Activated naive CD8-positive, alpha-beta T cell treated with anti-CD3 and anti-CD28 coated beads, Interleukin-2, amount 50 U/mL, for 24 hours (primary cell): Measurements from ENCODE around the gene IP6K1.
"Not testable (repeated sequence)": the region's sequence is repeated elsewhere in the genome, so short reads cannot be mapped to it uniquely, and the experiment has no call there.

Experiments used
- ATAC-seq: fragments of 150-1000 bp; cut with Tn5 transposase; one replicate; pipeline ENCODE4 v1.10.0; 2021
- DNase-seq: peaks from one replicate; pipeline ENCODE4 v3.0.0; 2021
- H3K27ac Mint-ChIP-seq: one replicate; pipeline ENCODE4 v1.8.0; 2021; ENCODE audit warnings: mild to moderate bottlenecking, mixed read lengths
- H3K27me3 Mint-ChIP-seq: one replicate; pipeline ENCODE4 v1.8.0; 2021; ENCODE audit warnings: mixed read lengths
- H3K36me3 Mint-ChIP-seq: one replicate; pipeline ENCODE4 v1.8.0; 2021; ENCODE audit warnings: low read depth, mixed read lengths
- H3K4me1 Mint-ChIP-seq: one replicate; pipeline ENCODE4 v1.8.0; 2021; ENCODE audit warnings: mixed read lengths
- H3K4me3 Mint-ChIP-seq: one replicate; pipeline ENCODE4 v1.8.0; 2021; ENCODE audit warnings: mild to moderate bottlenecking, moderate library complexity, mixed read lengths
- H3K9me3 Mint-ChIP-seq: one replicate; pipeline ENCODE4 v1.8.0; 2021; ENCODE audit warnings: mixed read lengths

The IP6K1 gene

GRCh38 chr3:49690856-49691255 lies 95.5 kb downstream of the IP6K1 start:
- not testable (repeated sequence) for DNase-seq, H3K27me3 Mint-ChIP-seq, ATAC-seq, H3K36me3 Mint-ChIP-seq, H3K9me3 Mint-ChIP-seq, H3K27ac Mint-ChIP-seq
- Mint-ChIP-seq H3K4me1 (peaks cover 38% of the 10 kb centered on the region), H3K4me3 (peak overlapping the region; percentile 96)

DNA sequence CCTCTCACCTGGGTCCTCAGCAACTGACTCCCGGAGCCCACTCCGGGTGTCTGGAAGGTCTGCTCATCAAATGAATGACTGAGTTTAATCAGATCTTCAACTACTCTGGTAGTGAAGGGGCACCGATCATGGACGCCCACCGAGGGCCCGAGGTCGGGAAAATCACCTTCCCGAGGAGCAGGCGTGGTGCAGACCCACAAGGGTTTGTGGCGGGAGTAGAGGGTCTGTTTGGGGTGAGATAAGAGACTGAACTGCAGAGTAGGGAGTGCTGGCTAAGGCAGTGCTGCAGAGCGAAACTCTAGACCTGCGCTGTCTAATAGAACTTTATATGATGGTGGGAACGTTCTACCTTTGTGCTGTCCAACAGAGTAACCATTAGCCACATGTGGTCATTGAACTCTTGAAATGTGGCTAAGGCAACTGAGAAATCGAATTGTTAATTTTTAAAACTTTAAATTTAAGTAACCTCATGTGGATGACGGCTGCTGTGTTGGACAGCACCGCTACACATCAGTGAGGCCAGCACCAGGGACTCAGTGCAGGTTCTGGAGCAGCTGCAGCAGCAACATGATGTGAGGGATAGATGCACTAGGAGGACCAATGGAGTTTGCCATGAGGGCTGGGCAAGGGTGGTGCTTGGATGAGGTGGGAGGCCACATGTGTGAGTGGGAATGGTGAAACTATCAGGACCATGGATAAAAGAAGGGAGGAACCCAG lies 96.3 kb downstream of the IP6K1 start:
- Mint-ChIP-seq H3K4me3 (peak overlapping the region; percentile 96), H3K27ac (peak overlapping the region; percentile 95), H3K4me1 (peaks cover 40% of the 10 kb centered on the region)
- not testable (repeated sequence) for DNase-seq, H3K9me3 Mint-ChIP-seq, H3K27me3 Mint-ChIP-seq, H3K36me3 Mint-ChIP-seq, ATAC-seq

GRCh38 chr3:49689046-49689907 lies 97.1 kb downstream of the IP6K1 start, which contains the start of the genes MST1 and RNF123:
Gene MST1, minus strand, starts transcription at chr3:49689474. Its CDS starts 783 bp downstream, at chr3:49688691.
Gene RNF123, plus strand, starts transcription at chr3:49689557. Its CDS starts 1,609 bp downstream, at chr3:49691166.
- peaks cover 40% of the 10 kb centered on the region for H3K4me1 Mint-ChIP-seq
- ATAC-seq: peak; percentile 64

GRCh38 chr3:49688338-49689045 lies 97.8 kb downstream of the IP6K1 start:
- Mint-ChIP-seq H3K27ac (peak overlapping the region; percentile 95), H3K4me3 (peak overlapping the region; percentile 96), H3K4me1 (peaks cover 40% of the 10 kb centered on the region)
- not testable (repeated sequence) for ATAC-seq, H3K36me3 Mint-ChIP-seq, H3K9me3 Mint-ChIP-seq, DNase-seq, H3K27me3 Mint-ChIP-seq

More at GRCh38 chr3:49689046-49689907, 97.1 kb downstream of the IP6K1 start, which contains the start of the genes MST1 and RNF123:
- H3K36me3 Mint-ChIP-seq: peaks cover 6% of the 10 kb centered on the region
- DNase-seq: peak; percentile 96
- H3K9me3 Mint-ChIP-seq: no peaks in the 10 kb centered on the region
- H3K4me3 Mint-ChIP-seq: peak within 1 kb of the TSS; percentile 96
- H3K27ac Mint-ChIP-seq: peak within 1 kb of the TSS; percentile 95
- H3K27me3 Mint-ChIP-seq: no peaks in the 10 kb centered on the region

DNA sequence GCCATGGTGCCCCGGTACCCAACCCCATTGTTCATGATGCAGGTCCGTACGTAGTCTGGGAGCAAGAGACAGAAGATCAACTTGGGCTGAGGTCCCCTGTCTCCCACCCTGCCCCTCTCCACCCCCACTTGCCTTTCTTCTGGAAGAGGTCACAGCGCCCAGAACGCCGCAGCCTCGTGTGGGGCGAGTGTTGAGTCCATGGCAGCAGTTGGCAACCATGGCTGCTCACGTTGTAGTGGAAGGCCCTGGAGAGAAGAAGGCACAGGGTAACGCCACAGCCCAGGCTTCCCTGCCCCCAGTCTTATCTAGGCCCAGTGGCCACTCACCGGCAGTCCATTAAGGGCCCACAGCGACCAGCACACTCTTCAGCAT lies 98.9 kb downstream of the IP6K1 start:
- not testable (repeated sequence) for H3K27ac Mint-ChIP-seq, H3K27me3 Mint-ChIP-seq, DNase-seq, H3K36me3 Mint-ChIP-seq, ATAC-seq, H3K9me3 Mint-ChIP-seq
- Mint-ChIP-seq H3K4me1 (peaks cover 38% of the 10 kb centered on the region), H3K4me3 (peak overlapping the region; percentile 9)

- ATAC-seq: peak; percentile 52
- Mint-ChIP-seq H3K4me1 (peaks cover 38% of the 10 kb centered on the region), H3K4me3 (peak overlapping the region; percentile 9)
- not testable (repeated sequence) for H3K36me3 Mint-ChIP-seq, H3K9me3 Mint-ChIP-seq, H3K27ac Mint-ChIP-seq, H3K27me3 Mint-ChIP-seq
- peak; percentile 61 for DNase-seq
Measured at GRCh38 chr3:49686769-49687423, 99.4 kb downstream of the IP6K1 start.

DNA sequence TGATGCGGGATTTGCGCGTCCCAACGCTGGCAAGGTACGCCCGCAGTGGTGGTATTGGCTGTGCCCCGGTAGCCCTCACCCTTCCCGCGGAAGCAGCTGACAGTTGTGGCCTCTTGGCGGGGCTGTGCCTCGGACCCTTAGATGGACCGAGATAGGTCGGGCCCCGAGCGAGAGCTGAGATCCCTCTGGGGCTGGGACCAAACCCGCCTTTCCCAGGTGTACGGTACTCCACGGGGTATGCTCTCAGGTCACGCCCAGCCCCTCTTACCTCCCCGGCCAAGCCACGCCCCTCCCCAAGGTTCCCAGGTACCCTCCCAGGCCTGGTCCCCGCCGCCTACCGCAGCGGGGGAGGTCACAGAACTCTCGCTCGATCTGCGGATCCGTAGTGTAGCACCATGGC lies 100.0 kb downstream of the IP6K1 start:
- not testable (repeated sequence) for H3K27ac Mint-ChIP-seq, H3K9me3 Mint-ChIP-seq, H3K36me3 Mint-ChIP-seq, H3K4me3 Mint-ChIP-seq, H3K27me3 Mint-ChIP-seq
- peak; percentile 5 for ATAC-seq
- peak; percentile 30 for DNase-seq
- peaks cover 35% of the 10 kb centered on the region for H3K4me1 Mint-ChIP-seq

- not testable (repeated sequence) for H3K36me3 Mint-ChIP-seq, DNase-seq, H3K9me3 Mint-ChIP-seq, H3K4me3 Mint-ChIP-seq, H3K27me3 Mint-ChIP-seq, ATAC-seq, H3K27ac Mint-ChIP-seq
- peaks cover 30% of the 10 kb centered on the region for H3K4me1 Mint-ChIP-seq
Measured at GRCh38 chr3:49685846-49686245, 100.5 kb downstream of the IP6K1 start.

GRCh38 chr3:49685103-49685502 lies 101.2 kb downstream of the IP6K1 start:
- H3K36me3 Mint-ChIP-seq, H3K4me3 Mint-ChIP-seq, H3K27ac Mint-ChIP-seq, H3K9me3 Mint-ChIP-seq, DNase-seq, ATAC-seq, H3K27me3 Mint-ChIP-seq: not testable (repeated sequence)
- H3K4me1 Mint-ChIP-seq: peaks cover 23% of the 10 kb centered on the region

DNA sequence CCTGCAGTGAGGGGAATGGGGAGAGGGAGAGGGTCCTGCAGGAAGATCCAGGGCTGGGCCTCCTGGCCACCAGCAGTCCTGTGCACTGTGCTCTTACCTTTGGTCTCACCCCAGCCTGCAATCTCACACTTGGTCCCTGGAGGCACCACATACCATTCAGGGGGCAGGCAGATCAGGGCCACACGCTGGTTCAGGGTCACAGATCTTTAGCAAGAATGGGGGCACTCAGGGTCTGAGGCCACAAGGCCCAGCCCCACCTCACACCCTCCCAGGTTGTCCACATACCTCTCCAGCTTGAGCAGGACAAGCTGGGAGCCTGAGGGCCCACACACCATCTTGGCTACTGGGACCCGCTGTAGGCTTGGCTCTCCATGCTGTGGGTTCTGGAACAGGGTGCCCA lies 101.9 kb downstream of the IP6K1 start:
- not testable (repeated sequence) for H3K27ac Mint-ChIP-seq, H3K27me3 Mint-ChIP-seq, ATAC-seq, DNase-seq, H3K4me3 Mint-ChIP-seq, H3K9me3 Mint-ChIP-seq
- H3K36me3 Mint-ChIP-seq: peaks cover 14% of the 10 kb centered on the region
- H3K4me1 Mint-ChIP-seq: peaks cover 17% of the 10 kb centered on the region

DNA sequence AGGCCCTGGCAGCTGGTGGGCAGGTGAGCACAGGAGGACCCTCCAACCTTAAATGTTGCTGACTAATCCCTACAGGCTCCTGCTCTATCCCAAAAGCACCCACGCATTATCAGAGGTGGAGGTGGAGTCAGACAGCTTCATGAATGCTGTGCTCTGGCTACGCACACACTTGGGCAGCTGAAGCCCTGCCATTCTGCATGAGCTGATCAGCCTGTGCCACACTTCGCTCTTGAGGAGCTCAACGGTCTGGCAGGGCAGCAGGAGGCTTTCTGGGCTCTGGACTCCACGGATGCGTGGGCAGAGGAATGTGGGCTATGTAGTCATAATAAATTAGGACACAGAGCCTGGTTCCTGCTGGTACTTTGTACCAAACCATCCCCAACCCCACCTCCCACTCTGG lies 103.2 kb downstream of the IP6K1 start:
- DNase-seq: no peak
- Mint-ChIP-seq H3K4me1 (peaks cover 8% of the 10 kb centered on the region), H3K27me3 (no peaks in the 10 kb centered on the region)

GRCh38 chr3:49681543-49681942 lies 104.8 kb downstream of the IP6K1 start:
- no peak for ATAC-seq
- H3K4me3 Mint-ChIP-seq: no peak overlapping the region
- H3K9me3 Mint-ChIP-seq: no peaks in the 10 kb centered on the region
- no peak for DNase-seq
- no peaks in the 10 kb centered on the region for H3K27me3 Mint-ChIP-seq
- peaks cover 5% of the 10 kb centered on the region for H3K4me1 Mint-ChIP-seq
- H3K36me3 Mint-ChIP-seq: peaks cover 25% of the 10 kb centered on the region
- no peak overlapping the region for H3K27ac Mint-ChIP-seq

More for the DNA sequence above, 103.2 kb downstream of the IP6K1 start:
- H3K36me3 Mint-ChIP-seq: peaks cover 15% of the 10 kb centered on the region
- no peaks in the 10 kb centered on the region for H3K9me3 Mint-ChIP-seq
- no peak overlapping the region for H3K4me3 Mint-ChIP-seq
- H3K27ac Mint-ChIP-seq: no peak overlapping the region
- no peak for ATAC-seq

DNA sequence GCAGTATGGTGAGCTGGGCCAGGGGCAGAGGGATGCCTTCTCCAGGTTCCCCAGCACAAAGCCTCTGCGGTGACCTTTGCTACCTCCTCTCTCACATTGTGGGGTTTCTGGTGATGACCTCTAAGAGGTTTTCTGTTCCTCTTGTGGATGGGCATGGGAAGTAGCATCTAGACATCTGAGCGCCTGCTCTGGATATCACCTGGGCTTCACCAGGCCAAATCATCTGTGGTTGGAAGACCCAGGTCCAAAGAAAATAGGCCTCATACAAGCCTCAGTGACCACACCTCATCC lies 105.2 kb downstream of the IP6K1 start:
- H3K27me3 Mint-ChIP-seq: no peaks in the 10 kb centered on the region
- H3K27ac Mint-ChIP-seq: no peak overlapping the region
- ATAC-seq (no peak), DNase-seq (no peak)
- peaks cover 7% of the 10 kb centered on the region for H3K4me1 Mint-ChIP-seq
- no peaks in the 10 kb centered on the region for H3K9me3 Mint-ChIP-seq
- H3K36me3 Mint-ChIP-seq: peaks cover 27% of the 10 kb centered on the region
- H3K4me3 Mint-ChIP-seq: no peak overlapping the region
